GM21825 (cell line): ENCODE measurements around the gene RCN2.
"Not testable (repeated sequence)": the region's sequence is repeated elsewhere in the genome, so short reads cannot be mapped to it uniquely, and the experiment has no call there.

Source experiments
- ATAC-seq: cut with Tn5 transposase; IDR thresholded peaks from one replicate; pipeline ENCODE4 v1.9.1; 2021; ENCODE audit warnings: mild to moderate bottlenecking, moderate library complexity; ENCODE audit not compliant: unreplicated experiment

Gene RCN2

GRCh38 chr15:76930831-76931396, 635 bp upstream of the RCN2 start:
- ATAC-seq = no peak

DNA sequence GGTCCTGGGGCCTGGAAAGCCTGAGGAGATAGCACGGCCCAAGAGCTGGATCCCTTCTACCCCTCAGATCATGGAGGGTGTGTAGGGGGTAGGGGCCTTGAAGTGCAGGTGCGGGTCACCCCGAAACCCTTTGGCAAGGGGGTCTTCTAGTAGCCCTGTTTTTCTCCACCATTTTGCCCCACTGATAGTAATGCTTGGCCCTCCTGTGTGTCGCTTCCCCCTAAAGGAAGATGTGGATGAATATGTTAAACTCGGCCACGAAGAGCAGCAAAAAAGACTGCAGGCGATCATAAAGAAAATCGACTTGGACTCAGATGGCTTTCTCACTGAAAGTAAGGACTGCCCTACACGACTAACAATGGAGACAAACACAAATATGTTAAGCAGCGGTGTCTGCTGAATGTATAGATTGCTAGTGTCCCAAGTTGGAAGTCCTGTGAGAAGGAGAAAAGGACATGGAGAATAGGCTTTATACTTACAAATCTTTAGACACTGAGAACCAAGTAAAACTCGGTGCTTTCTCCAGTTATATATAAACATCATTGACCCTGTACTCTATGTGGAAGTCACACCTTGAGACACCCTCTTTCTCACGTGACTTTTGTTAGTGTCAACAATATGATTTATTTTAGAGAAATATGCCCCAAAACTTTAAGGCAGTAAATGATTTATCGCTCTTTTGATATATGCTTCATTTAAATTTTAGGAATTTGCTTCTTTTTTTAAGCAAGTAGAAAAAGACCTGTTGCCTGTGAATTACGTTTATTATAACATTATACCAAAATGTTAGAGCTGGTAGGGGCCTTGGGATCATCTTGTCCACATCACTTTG, 802 bp downstream of the RCN2 start:
- no peak for ATAC-seq

DNA sequence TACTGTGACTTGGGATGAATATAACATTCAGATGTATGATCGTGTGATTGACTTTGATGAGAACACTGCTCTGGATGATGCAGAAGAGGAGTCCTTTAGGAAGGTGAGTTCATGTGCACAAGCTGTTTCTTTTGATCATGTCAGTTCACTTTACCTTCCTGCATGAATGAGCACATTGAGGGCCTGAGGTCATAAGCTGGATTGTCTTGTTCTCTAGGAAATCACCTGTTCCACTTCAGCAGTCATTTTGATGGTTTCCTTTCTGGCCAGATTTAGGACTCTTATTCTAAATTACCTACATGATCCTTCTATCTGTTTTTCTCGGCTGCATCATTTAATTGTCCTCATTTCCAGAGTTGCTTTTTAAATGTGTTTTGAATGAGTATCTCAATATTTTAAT, 4.1 kb downstream of the RCN2 start:
- ATAC-seq = no peak

DNA sequence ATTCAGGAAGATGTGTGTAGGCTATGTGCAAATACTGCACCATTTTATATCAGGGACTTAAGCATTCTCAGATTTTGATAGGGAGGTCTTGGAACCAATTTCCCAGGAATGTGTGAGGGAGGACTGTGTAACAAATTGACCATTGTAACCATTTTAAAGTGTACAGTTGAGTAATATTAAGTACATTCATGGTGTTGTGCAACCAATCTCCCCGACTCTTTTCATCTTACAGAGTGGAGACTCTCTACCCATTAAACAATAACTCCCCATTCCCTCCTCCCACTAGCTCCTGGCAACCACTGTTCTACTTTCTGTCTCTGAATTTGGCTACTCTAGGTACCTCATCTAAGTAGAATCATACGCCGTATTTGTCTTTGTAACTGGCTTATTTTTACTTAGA, 5.1 kb downstream of the RCN2 start:
- ATAC-seq = no peak

GRCh38 chr15:76938752-76939151, 7.2 kb downstream of the RCN2 start:
- no peak for ATAC-seq

- ATAC-seq = no peak
Observed at GRCh38 chr15:76939715-76940114, 8.2 kb downstream of the RCN2 start.

GRCh38 chr15:76941636-76942035, 10.1 kb downstream of the RCN2 start:
- ATAC-seq = no peak

GRCh38 chr15:76942331-76942730, 10.8 kb downstream of the RCN2 start:
- no peak for ATAC-seq

DNA sequence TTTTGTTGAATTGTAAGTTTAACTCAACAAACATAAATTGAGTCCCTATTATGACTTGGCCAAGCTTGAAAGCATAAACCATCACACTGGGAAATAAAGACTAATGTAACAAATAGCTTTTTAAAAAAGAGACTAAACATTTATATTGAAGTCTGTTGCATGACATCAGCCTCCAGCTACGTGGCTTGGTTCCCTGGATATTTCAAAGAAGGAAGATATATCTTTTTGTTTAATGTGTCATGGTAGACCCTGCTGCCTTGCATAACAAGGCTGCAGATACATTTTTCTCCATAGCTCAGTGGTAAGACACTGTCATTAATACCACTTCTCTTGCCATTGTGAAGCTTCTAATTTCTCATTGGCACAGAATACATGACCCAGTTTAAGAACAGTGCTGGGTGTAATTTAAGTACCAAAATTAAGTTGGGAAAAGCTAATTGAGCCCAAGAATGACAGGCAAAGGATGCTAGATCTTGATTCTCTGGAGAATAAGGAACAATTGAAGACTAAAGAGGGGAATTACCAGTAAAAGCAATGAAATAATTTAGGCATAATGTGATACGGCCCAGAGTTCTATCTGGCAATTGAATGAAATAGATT, 14.0 kb downstream of the RCN2 start:
- ATAC-seq = no peak

DNA sequence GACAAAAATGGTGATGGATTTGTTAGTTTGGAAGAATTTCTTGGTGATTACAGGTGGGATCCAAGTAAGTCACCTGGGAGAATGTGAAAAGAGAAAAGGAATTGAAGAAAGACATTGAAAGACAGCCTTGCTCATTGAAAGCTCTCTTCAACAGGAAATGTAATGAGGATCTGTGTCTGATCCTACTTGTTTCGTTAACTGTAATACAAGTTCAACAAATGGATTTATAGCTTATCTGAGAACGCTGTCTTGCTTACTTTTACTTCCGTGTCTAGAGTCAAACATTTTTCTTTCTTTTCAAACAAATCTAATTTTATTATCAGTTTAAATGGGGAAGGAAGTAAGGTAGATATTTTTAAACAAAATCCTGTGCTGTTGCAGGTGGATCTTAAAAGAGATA, 15.9 kb downstream of the RCN2 start:
- no peak for ATAC-seq

- no peak for ATAC-seq
Observed at GRCh38 chr15:76951220-76951619, 19.7 kb downstream of the RCN2 start.

DNA sequence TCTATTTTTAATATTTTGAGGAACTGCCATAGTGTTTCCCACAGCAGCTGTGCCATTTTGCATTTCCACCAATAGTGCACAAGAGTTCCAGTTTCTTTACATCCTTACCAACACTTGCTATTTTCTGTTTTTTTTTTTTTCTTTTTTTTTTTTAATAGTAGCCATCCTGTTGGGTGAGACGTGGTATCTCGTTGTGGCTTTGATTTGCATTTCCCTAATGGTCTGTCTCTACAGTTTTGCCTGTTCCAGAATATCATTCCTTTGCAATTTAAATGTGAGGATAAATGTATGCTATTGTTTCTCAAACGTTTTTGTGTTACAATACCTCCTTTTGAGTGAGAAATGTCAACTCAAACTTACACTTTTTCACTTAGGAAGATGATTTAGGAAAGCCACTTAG, 22.4 kb downstream of the RCN2 start:
- no peak for ATAC-seq

DNA sequence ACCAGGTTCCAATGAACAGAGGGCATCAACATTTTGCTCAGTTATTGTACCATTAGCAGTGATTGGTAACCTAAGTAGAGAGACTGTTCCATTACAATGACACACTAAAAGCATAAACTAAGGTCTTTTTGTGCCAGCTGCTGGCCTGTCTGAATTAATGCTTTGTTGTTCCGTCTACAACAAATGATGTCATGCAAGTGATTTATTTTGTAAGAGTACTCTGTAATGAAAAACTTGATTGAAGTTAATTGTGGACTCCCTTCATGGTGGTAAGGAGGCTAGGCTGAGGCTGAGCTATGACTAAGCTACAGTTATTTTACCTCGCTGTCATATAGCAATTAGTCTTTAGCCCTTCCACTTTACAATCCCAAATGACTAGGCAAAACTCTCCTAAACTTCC, 23.2 kb downstream of the RCN2 start:
- no peak for ATAC-seq

DNA sequence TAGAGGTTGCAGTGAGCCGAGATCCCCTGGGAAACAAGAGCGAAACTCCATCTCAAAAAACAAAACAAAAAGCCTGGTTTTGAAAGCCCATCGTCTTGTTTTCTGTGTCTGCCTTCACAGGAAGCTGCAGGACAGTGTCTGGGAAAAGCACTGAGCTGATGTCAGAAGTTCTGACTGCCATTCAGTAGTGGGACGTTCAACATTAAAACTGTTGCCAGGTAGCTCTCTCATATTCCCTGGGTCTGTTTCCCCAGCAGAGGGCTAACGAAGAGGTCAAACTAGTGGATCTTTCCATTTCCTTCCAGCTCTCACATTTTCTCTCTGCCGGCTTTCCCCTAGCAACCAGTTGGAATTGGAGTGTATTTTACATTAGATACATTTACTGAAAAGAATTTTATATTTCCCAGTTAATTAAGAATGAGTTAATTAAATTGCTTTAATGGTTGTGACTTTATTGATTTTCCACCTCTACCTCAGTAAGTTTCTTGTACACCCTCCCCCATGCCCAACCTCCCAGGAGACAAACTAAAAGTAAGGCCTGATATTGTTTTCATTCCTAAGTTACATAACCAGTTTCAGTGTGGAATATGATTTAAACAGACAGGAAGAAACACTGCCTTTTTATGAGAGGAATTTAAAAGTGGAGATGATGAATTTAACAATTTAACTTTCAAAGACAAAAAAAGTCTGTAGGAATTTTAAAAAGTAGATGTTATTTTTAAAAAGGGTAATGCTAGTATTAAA, 29.9 kb downstream of the RCN2 start:
- ATAC-seq = no peak

- ATAC-seq = no peak
Observed at GRCh38 chr15:76962337-76963013, 30.9 kb downstream of the RCN2 start.

- no peak for ATAC-seq
Observed at GRCh38 chr15:76963596-76963995, 32.0 kb downstream of the RCN2 start.

DNA sequence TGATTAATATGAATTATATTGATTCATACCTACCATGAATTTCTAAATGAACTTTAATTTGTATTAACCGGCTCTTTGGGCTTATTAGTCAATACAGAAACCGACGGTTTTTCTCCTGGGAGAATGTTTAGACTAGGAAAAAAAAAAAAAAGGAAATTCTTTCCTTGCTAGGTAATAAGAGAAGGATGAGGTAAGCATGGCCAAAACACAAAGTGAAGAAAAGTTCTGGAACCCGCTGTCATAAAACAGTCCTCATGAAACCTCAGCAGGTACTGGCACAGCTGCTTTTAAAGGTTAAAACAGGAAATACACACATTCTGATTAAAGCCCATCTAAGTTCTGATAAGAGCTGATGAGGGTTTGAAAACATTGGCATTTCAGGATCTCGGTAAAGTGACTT, 32.6 kb downstream of the RCN2 start:
- no peak for ATAC-seq

GRCh38 chr15:76966051-76966450, 34.5 kb downstream of the RCN2 start:
- not testable (repeated sequence) for ATAC-seq

DNA sequence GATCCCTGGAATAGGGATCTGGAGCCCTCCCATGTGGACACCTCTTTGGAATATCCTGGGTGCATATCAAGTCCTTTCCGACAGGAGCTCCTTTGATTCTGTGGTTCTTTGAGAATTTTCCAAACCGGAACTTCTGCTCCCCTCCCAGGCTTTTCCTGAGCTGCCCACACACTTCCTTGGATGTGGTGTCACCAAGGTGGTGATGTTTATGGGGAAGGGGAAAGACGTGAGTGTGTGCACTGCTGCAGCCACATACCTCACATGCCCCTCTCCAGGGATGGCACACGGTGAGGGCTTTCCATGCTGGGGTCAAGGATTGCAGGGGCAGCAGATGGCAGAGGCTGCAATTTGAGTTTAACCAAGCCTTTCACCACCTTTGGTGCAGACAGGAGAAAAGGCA, 35.5 kb downstream of the RCN2 start:
- no peak for ATAC-seq

- no peak for ATAC-seq
Observed at GRCh38 chr15:76968306-76968705, 36.8 kb downstream of the RCN2 start.
